Astrocyte (in vitro differentiated cells and primary cell): Measurements from ENCODE around the gene SERINC1. TPM values are rescaled to one million over a fixed set of nuclear protein-coding genes. Genes with fewer than 3 reads are reported as not detected.

Source experiments
- DNase-seq: peaks from one replicate; pipeline ENCODE4 v3.0.0-alpha.2; 2010; ENCODE audit warnings: low read depth
- FAIRE-seq: peaks from 2 replicates; lab custom pipeline; 2011; peaks lifted over from hg19 to GRCh38; lab: Jason Lieb, UNC
- H2AFZ ChIP-seq: 2 replicates; pipeline ENCODE4 v1.6.0; 2012; ENCODE audit warnings: low read depth, low read length, inconsistent platforms
- H3K27ac ChIP-seq: 2 replicates; pipeline ENCODE4 v1.5.1; 2011; ENCODE audit warnings: low read depth, low read length, inconsistent platforms
- H3K27me3 ChIP-seq: 2 replicates; pipeline ENCODE4 v1.6.0; 2011; ENCODE audit warnings: low read length, inconsistent platforms; ENCODE audit not compliant: insufficient read depth
- H3K36me3 ChIP-seq: 2 replicates; pipeline ENCODE4 v1.5.1; 2011; ENCODE audit warnings: low read length, inconsistent platforms; ENCODE audit not compliant: insufficient read depth
- H3K4me1 ChIP-seq: 2 replicates; pipeline ENCODE4 v1.5.1; 2011; ENCODE audit warnings: low read length, inconsistent platforms; ENCODE audit not compliant: insufficient read depth
- H3K4me2 ChIP-seq: 2 replicates; pipeline ENCODE4 v1.6.0; 2012; ENCODE audit warnings: low read length, inconsistent platforms
- H3K4me3 ChIP-seq: 2 replicates; pipeline ENCODE4 v1.5.1; 2011; ENCODE audit warnings: low read depth, mild to moderate bottlenecking, low read length, inconsistent platforms; ENCODE audit not compliant: insufficient read depth
- H3K79me2 ChIP-seq: 2 replicates; pipeline ENCODE4 v1.6.0; 2012; ENCODE audit warnings: mild to moderate bottlenecking, low read length, inconsistent platforms; ENCODE audit not compliant: insufficient read depth
- H3K9ac ChIP-seq: 2 replicates; pipeline ENCODE4 v1.6.0; 2012; ENCODE audit warnings: mild to moderate bottlenecking, low read length, inconsistent platforms
- H3K9me3 ChIP-seq: 2 replicates; pipeline ENCODE4 v1.5.1; 2012; ENCODE audit warnings: low read depth, mild to moderate bottlenecking, low read length, inconsistent platforms; ENCODE audit not compliant: insufficient read depth
- H4K20me1 ChIP-seq: 2 replicates; pipeline ENCODE4 v1.6.0; 2012; ENCODE audit warnings: low read length, inconsistent platforms; ENCODE audit not compliant: insufficient read depth
- H3K27ac Mint-ChIP-seq: one replicate; pipeline ENCODE4 v1.8.0; 2021; ENCODE audit warnings: mild to moderate bottlenecking, mixed read lengths; ENCODE audit not compliant: unreplicated experiment
- H3K27me3 Mint-ChIP-seq: one replicate; pipeline ENCODE4 v1.8.0; 2021; ENCODE audit warnings: low read depth, mixed read lengths; ENCODE audit not compliant: unreplicated experiment
- H3K36me3 Mint-ChIP-seq: one replicate; pipeline ENCODE4 v1.8.0; 2021; ENCODE audit warnings: low read depth, mixed read lengths; ENCODE audit not compliant: unreplicated experiment
- H3K4me1 Mint-ChIP-seq: one replicate; pipeline ENCODE4 v1.8.0; 2021; ENCODE audit warnings: low read depth, mixed read lengths; ENCODE audit not compliant: unreplicated experiment
- H3K4me3 Mint-ChIP-seq: one replicate; pipeline ENCODE4 v1.8.0; 2021; ENCODE audit warnings: mild to moderate bottlenecking, moderate library complexity, mixed read lengths; ENCODE audit not compliant: unreplicated experiment
- H3K9me3 Mint-ChIP-seq: one replicate; pipeline ENCODE4 v1.8.0; 2021; ENCODE audit warnings: mild to moderate bottlenecking, mixed read lengths; ENCODE audit not compliant: unreplicated experiment
- EZH2 ChIP-seq: IDR thresholded peaks from 2 replicates; pipeline ENCODE4 v1.6.1; 2012; ENCODE audit warnings: mild to moderate bottlenecking, low read length, inconsistent platforms; ENCODE audit not compliant: insufficient read depth
- total RNA-seq: library from RNA; stranded (reverse); gene quantifications from 2 replicates; pipeline ENCODE4 v1.2.1, GENCODE V29; 2021
- TF ChIP-seq, protein P1 (sequence below): IDR thresholded peaks from 2 replicates; pipeline ENCODE4 v1.5.1; 2011; ENCODE audit warnings: low read depth, mild to moderate bottlenecking, inconsistent platforms, low read length, moderate library complexity; ENCODE audit not compliant: insufficient read depth

Gene SERINC1
- total RNA-seq, 1 donor from 2014 or later = 203 TPM

DNA sequence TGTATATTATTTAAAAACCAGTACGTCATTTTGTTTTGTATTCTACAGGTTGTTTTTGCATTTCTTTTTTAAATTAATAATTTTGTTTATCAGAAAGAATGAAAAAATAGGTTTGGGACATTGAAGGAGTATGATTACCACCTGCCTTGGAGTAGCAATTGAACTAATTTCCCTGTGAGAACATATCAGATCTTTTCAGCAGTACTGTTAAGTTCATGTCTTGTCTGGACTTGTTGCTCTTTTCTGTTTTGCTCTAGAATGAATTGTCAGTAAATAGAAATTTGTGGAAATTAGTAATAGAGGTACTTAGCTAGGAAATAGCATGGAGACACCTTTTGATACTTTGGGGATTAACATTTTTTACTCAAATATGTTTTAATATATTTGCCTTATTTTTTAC lies 47.9 kb downstream of the SERINC1 start:
- Histone ChIP-seq H3K27ac (no peak overlapping the region), H3K9ac (no peak overlapping the region), H3K27me3 (no peaks in the 10 kb centered on the region), H3K4me1 (no peaks in the 10 kb centered on the region), H3K79me2 (no peaks in the 10 kb centered on the region), H3K9me3 (no peaks in the 10 kb centered on the region), H3K4me2 (no peak overlapping the region), H3K36me3 (peaks cover 34% of the 10 kb centered on the region), H2AFZ (no peak overlapping the region), H4K20me1 (no peaks in the 10 kb centered on the region), H3K4me3 (no peak overlapping the region)
- H3K36me3 Mint-ChIP-seq = peaks cover 3% of the 10 kb centered on the region
- TF ChIP-seq EZH2 = no peak
- TF ChIP-seq, protein P1, sequence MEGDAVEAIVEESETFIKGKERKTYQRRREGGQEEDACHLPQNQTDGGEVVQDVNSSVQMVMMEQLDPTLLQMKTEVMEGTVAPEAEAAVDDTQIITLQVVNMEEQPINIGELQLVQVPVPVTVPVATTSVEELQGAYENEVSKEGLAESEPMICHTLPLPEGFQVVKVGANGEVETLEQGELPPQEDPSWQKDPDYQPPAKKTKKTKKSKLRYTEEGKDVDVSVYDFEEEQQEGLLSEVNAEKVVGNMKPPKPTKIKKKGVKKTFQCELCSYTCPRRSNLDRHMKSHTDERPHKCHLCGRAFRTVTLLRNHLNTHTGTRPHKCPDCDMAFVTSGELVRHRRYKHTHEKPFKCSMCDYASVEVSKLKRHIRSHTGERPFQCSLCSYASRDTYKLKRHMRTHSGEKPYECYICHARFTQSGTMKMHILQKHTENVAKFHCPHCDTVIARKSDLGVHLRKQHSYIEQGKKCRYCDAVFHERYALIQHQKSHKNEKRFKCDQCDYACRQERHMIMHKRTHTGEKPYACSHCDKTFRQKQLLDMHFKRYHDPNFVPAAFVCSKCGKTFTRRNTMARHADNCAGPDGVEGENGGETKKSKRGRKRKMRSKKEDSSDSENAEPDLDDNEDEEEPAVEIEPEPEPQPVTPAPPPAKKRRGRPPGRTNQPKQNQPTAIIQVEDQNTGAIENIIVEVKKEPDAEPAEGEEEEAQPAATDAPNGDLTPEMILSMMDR = no peak
- no peak overlapping the region for H3K4me3 Mint-ChIP-seq
- H3K27me3 Mint-ChIP-seq = no peaks in the 10 kb centered on the region
- peaks cover 8% of the 10 kb centered on the region for H3K4me1 Mint-ChIP-seq
- FAIRE-seq (no peak), DNase-seq (no peak)
- no peak overlapping the region for H3K27ac Mint-ChIP-seq
- no peaks in the 10 kb centered on the region for H3K9me3 Mint-ChIP-seq

- H3K27ac ChIP-seq = no peak overlapping the region
- no peak overlapping the region for H3K4me2 ChIP-seq
- H3K9ac ChIP-seq = no peak overlapping the region
- H3K36me3 Mint-ChIP-seq = peaks cover 3% of the 10 kb centered on the region
- H3K4me1 ChIP-seq = no peaks in the 10 kb centered on the region
- DNase-seq = no peak
- no peaks in the 10 kb centered on the region for H4K20me1 ChIP-seq
- H3K27me3 ChIP-seq = no peaks in the 10 kb centered on the region
- peaks cover 34% of the 10 kb centered on the region for H3K36me3 ChIP-seq
- H3K4me1 Mint-ChIP-seq = peaks cover 8% of the 10 kb centered on the region
- FAIRE-seq = no peak
- H2AFZ ChIP-seq = no peak overlapping the region
- no peak overlapping the region for H3K4me3 Mint-ChIP-seq
- no peaks in the 10 kb centered on the region for H3K9me3 Mint-ChIP-seq
- no peak overlapping the region for H3K27ac Mint-ChIP-seq
- no peak overlapping the region for H3K4me3 ChIP-seq
- no peaks in the 10 kb centered on the region for H3K27me3 Mint-ChIP-seq
- TF ChIP-seq EZH2 = no peak
- TF ChIP-seq, protein P1 = no peak
- no peaks in the 10 kb centered on the region for H3K79me2 ChIP-seq
- H3K9me3 ChIP-seq = no peaks in the 10 kb centered on the region
Observed at GRCh38 chr6:122422614-122423267, 48.9 kb downstream of the SERINC1 start.

- H3K79me2 ChIP-seq = no peaks in the 10 kb centered on the region
- Mint-ChIP-seq H3K27ac (no peak overlapping the region), H3K27me3 (no peaks in the 10 kb centered on the region), H3K4me3 (no peak overlapping the region), H3K9me3 (no peaks in the 10 kb centered on the region), H3K4me1 (peaks cover 7% of the 10 kb centered on the region), H3K36me3 (peaks cover 3% of the 10 kb centered on the region)
- H2AFZ ChIP-seq = no peak overlapping the region
- no peaks in the 10 kb centered on the region for H3K9me3 ChIP-seq
- TF ChIP-seq, protein P1 = no peak
- no peak for TF ChIP-seq EZH2
- no peaks in the 10 kb centered on the region for H4K20me1 ChIP-seq
- FAIRE-seq = no peak
- H3K4me2 ChIP-seq = no peak overlapping the region
- DNase-seq = no peak
- no peak overlapping the region for H3K9ac ChIP-seq
- H3K27ac ChIP-seq = no peak overlapping the region
- no peak overlapping the region for H3K4me3 ChIP-seq
- peaks cover 30% of the 10 kb centered on the region for H3K36me3 ChIP-seq
- no peaks in the 10 kb centered on the region for H3K27me3 ChIP-seq
- no peaks in the 10 kb centered on the region for H3K4me1 ChIP-seq
Observed at GRCh38 chr6:122422003-122422402, 49.6 kb downstream of the SERINC1 start.
